ENCODE results near the gene PDE1A.
A peak's percentile ranks its signal among the peaks of the same experiment; 100 is the strongest.

Gene PDE1A

DNA sequence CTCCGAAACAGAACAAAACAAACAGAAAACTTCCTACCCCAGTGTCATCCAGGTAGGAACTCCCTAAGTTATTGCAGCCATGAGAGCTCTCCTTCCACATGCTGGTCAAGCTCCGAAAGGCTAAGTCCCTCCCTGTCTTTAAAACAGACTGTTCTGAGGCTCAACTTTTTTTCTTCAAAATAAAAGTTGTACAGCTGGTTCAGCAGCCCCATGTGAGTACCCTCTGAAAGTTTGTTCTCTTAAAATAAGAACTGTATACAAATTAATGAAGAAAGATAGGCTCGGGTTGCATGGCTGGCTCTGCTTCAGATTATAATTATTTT, at the start of gene PDE1A:
TSS of gene PDE1A (minus strand) at position 119 of the 323 bp plus-strand sequence.
- DNase-seq, result no peak

DNA sequence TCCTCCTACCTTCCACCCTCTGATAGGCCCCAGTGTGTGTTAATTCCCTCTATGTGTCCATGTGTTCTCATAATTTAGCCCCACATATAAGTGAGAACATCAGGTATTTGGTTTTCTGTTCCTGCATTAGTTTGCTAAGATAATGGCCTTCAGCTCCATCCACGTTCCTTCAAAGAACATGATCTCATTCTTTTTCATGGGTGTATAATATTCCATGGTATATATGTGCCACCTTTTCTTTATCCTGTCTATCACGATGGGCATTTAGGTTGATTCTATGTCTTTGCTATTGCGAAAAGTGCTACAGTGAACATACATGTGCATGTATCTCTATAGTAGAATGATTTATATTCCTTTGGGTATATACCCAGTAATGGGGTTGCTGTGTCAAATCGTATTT, 46.8 kb upstream of the PDE1A start:
- no peak for DNase-seq

DNA sequence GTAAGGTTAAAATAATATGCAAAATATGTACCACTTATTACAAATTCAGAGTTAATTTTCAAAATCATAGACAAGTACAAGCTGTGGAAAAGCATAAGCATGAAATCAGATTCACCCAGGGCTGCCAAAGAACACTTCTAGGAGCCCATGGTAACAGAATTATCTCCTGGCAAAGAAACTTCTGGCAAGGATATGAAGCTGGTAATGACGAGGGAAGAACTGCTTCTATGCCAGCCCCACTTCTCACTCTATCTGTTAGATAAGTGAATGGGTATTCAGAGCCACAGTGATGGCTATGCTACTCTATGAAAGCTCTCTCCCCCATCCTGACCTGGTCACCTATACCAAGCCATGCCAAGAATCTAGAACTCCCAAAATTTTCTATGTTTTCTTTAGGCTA, 36.9 kb upstream of the PDE1A start:
- no peak for DNase-seq

DNA sequence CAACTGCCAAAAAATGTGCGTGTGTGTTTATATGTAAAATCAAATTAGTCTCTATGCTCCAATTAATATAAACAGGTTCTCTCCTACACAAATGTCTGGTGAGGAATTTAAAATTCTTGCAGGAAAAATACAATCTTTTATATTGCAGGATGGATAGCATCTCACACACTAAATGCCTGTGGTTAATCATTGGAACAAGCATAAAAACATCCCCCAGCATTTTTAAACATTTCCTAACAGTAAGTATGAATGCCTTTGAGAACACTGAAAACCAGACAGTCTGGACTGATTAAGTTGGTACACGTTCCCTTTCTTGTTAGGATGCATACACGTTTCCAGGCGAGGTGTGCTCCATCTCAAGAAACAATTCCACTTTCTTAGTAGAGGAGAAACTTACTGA, 29.9 kb upstream of the PDE1A start:
- DNase-seq, result peak; percentile 23

DNA sequence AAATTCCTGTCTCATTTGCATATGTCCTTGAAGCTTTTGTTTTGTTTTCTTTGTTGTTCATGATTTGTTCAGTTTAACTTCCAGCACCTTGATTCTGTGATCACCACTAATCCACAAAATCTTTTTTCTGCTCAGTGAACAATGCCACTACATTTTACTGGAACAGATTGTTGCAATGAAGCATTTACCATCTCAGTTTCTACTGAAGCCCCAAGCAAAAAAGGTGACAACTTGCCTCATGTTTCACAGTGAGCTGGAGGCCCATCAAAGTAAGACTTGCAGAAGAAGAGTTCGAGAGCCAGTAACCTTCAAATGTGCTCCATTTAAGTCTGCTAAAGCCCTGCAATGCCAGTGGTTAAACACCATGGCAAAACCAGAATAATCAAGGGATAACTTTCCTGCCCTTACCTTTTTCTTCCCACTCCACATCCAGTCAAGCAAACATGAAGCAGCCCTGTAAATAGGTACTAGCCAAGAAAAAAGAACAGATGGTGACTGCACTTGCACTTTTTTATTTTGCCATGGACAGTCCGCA, 25.7 kb upstream of the PDE1A start:
- DNase-seq, result no peak

DNA sequence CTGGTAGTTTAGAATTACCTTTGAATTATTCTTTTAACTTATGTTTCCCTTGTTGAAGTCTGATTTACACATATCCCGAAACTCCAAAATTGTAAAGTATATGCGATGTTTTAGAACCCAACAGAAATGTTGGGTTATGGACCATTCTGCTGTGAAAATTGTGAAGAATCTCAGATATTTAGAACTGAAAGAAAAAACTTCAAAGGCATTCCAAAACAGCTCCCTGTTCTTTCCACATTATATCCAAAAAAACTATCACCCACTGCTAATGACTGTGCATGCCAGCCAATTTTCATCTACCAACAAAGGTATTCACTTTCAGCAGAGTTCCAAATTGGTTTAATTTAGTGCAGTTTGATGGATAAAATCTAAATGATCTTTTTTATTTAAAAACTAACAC, 21.5 kb upstream of the PDE1A start:
- DNase-seq, result no peak

DNA sequence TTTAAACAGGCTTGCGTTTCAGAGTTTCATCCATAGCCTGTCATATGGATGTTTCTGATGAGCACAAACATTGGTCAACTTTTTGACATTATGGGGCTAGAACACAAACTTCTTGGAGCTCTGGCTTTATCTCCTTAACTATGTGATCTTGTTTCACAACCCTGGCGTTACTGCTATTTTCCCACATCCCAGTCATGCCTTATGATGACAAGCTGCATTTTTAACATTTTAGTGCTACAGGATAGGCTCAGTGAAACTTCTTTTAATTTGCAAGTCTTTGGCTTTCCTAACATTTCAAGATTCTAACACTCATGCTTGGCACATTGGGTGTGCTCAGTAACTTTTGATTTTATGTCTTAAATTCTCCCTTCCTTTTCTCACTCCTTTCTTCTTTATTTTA, 21.0 kb upstream of the PDE1A start:
- no peak for DNase-seq

DNA sequence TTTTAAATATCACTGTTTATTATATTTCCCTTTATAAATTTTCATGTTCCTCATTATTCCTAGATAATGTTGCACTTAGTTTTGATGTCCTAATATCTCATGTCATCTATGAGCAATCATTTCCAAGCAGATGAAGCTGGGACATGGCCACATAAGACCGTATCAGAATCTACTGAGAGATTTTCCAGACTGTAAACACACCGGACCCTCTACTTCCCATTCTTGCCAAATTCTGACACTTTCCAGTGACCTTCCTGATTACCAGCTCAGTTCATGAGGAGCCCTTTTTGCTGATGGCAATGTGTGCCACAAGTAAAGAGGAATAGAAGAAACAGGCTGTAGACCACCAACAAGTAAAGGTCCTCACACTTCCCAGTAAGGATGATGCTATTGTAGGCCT, 20.3 kb upstream of the PDE1A start:
- no peak for DNase-seq

DNA sequence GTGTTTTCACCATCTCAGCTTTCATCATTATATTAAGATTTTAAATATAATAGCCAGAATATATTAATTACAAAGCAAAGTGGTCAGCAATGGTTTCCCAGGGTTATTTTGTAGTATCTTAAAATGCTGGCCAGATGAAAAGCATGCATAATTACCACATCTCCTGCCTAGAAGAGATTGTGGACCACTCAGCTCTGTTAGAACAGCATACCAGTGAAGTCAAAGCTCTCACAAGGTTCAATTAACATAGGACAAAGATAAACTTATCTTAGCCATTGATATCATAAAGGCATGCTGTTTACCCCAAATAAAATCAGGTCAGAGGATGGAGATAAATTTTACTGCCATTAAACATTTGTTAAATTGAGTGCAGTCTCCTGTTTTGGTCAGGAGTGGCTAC, 19.3 kb upstream of the PDE1A start:
- no peak for DNase-seq

DNA sequence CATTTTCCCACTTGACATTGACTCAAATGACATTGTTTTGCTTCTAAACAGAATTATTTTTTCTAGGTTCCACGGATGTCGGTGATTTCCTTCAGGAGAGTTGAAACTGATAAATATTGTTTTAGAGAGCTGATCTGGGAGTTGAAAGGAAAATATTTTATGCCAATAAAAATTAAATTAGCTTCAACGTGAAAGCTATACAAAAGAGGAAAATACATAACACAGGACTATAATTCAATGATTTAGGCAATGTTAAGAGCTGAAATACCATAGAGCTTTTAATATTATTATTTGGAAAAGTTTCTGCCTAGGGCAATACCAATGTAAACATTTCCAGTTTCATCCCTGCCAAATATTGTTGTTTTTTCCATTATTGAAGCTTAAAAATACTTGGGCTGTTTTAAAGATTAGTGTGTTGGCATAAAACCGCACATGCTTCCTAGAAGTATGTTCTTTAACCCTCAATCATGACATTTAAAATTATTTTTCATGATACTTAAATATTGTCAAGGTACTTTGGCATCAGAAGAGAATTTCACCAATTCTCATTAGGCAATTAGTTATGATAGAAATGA, 18.6 kb upstream of the PDE1A start:
- DNase-seq, result no peak

DNA sequence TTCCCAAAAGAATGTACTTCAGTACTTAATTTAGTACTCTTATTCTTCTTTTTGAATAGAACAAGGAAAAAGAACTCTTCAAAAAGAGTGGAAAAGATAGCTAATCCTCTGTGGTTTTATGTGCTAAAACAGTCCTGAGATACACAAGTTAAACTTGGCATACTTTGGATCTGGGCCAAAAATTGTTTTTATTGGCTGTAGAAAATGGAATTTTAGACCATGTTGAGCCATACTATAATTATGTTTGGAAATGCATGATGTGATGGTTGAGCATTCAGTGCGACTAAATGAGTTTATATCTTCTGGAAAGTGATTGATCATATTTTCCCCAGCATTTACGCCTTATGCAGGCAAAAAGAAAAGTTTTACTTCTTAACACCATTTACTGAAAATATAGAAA, 18.0 kb upstream of the PDE1A start:
- DNase-seq, result no peak

DNA sequence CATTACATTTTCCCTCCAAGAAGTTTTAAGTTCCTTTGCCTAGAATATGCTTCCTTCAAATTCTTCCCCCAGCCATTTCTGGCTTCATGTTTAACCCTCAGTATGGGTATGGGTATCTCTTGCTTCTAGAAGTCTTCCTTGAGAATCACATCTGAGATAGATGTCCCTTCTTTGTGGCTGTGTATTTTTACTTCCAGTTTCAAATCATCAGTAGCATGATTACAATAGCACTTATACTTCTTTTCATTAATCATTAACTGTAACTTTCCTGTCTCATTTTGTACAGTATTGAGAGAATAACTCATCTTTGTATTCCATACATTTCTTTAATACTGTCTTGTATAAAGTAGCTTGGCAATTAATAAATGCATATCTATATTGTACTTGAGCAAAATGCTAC, 17.3 kb upstream of the PDE1A start:
- DNase-seq, result no peak

DNA sequence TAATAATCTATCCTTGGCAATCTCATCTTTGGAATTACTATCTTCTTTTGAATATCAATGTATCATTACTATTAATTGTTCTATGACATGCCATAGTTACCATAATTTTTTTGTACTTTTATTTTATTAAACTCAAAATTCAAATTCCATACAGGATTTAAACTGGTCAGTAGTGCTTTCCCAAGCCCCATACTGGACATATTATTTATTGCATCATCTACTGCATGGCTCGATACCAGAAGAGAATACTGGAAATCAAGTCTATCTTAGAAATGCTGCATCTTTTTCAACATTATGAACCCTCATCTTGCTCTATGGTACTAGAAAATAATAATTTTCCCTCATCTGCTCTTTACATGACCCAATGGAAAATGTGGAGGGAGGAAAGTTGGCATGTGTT, 9.4 kb upstream of the PDE1A start:
- no peak for DNase-seq

DNA sequence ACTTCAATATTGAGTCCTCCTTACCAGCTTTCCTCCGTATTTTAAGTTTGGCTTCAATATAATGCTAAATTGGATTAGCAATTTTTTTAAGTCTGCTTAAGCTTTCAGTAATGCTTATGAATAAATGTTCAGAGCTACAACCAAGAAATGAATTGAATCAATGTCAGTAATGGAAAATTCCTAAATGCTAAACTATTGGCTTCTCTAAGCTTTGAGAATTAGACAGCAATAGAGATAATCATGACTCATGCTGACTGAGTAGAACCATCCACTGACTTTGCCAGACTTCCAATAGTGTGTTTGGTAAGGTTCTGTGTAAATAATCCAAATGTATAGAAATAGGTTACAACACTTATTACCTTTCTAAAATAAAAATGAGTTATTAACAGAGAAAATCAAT, 8.9 kb upstream of the PDE1A start:
- DNase-seq, result no peak

DNA sequence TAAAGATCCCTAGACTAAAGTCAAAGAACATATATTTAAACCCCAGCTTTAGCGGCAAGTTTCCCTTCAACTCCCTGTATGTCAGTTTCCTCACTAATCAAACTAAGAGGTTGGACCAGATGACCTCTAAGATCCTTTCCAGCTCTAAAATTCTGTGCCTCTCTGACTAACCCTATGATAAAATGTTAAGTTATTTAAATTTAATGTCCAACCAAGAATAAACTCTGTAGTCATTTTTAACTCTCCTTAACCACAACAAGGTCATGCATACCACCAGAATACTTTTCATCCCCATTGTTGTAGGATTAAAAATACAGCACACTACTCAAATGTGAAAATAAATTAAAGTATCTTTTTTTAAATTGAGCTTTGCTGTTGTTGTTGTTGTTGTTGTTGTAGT, 5.2 kb upstream of the PDE1A start:
- DNase-seq, result no peak

DNA sequence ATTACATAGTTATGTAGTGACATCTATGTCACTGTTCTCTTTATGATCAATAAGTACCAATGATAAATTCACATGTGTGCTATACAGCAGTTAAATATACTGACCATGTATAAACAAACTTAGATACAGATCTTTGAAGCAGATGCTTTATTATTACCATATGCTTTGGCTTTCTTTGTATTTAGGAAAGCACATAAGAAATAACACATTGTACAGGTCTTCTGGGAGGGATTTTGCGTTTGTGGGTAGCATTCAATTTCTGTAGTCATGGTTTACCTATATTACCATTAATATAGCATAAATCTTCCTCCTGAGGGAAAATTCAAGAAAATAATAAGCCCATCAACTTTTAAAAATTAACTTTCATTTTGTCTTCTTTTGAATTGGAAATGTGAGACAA, 1.6 kb upstream of the PDE1A start:
- DNase-seq, result no peak

DNA sequence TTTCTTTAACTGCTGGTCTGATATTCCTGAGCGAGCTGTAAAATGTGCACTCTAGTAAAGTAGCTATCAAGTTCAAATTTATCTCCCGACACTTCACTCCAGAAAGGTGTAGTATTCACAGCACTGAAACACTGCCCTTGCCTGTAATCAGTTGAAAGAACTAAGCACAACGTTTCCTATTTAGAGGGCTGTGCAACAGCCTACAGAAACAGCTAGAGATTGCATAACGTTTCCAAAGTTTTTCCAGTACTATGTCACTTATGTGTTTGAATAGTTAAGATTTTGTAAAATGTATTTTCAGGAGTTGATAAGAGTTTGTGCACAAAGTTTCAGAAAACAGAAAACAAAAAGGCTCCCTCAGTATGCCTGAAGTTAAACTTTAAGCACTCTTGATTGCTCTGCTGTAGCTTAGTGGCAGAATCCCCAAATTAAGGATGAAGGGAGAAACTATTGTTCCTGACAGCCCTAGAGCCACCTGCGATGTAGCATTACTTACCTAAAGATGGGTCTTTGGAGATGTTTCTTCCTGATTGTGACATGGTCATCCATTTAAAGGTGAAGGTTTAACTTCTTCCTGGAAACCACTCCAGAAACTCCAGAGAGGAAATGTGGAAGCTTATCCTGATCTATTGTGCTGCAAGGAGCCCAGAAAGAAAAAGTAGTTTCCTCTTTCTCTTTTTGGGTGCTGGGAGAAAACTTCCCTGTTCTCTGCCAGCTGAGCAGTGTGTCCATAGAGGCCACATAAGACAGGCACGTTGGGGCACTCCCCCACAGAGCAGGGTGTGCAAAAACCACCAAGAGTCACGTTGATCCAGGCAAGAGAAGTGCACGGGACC, 536 bp downstream of the PDE1A start:
- DNase-seq, result no peak

DNA sequence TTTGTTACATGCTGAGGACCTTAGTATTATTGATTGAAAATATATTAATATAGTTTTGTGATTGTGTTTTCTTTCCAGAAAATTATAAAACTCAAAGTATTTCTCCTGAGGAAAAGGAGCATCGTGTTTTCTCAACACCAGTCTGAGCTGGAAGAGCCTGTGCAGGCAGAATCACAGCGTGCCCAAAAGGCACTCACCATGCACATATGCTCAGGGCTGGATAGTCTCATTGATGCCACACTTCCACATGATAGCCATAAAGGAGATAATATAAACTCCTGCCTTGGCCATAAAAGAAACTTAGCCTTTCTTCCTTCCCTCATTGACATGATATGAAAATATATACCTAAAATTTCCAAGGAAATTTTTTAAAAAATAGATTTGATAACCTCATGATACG, 4.0 kb downstream of the PDE1A start:
- DNase-seq, result no peak

DNA sequence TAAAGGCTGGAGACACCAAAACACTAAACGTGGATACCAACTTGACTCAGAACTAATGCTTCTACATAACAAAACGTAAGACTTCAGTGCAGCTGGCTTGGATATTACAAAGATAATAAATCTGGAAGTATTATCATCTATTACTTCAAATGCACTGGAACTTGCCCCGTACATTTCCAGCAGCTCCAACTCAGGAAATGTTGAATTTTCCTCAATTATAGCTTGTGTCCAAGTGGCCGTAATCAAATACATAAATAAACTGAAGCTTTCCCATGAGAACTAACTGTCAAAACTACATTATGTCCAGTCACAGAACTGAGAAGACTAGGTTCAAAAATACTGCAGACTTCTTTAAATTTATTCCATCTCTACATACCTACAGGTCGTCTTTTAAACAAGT, 6.2 kb downstream of the PDE1A start:
- no peak for DNase-seq

DNA sequence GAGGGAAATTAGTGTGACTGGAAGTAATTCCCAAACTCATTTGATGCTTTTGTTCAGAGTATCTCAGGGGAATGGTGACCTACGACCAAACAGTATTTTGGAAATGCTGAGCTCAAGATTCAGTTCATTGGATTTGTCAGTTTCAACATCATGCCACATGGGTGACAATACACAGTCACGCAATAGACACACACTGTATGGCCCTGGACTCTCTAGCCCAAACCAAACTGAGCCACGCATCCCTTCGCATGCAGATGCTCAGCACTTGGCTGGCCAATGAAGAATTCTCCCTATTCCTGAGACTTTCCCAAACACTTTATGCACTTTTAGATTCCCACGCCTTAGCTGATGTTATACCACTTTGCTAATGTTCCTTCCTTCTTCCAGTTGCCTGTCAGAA, 10.0 kb downstream of the PDE1A start:
- no peak for DNase-seq

DNA sequence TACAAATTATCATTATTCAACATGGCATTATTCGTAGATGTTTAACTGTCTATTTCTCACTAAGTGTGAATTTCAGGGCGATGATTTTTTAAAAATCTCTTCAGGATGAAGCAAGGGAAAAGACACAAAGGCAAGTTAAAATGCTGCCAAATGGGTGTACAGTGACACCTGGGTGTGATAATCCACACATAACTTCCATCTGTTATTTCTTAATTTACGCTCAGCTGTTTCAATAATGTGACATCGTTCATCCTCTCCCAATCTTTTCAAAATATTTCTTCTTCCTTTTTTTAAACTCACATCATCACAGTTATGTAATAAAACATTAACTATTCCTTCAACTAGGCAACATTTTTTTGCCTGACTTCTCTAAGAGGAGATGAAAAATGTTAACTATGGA, 10.6 kb downstream of the PDE1A start:
- DNase-seq, result no peak

DNA sequence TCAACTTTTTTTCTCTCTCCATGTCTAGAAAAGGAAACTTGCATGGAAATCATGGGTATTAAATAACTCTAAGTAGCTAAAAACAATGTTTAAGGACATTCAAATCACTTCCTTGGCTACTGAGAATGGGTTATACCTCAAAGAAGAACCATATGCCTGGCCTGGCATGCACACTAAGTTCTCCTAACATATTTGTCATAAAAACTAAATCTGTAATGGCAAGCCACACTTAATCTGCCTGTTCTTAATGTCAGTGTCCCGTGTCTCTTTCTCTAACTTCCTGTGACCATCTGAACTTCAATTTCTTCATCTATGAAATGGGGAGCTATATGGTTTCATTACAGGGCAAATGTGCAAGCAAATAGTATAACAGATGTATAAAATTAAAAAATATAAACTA, 11.1 kb downstream of the PDE1A start:
- no peak for DNase-seq

DNA sequence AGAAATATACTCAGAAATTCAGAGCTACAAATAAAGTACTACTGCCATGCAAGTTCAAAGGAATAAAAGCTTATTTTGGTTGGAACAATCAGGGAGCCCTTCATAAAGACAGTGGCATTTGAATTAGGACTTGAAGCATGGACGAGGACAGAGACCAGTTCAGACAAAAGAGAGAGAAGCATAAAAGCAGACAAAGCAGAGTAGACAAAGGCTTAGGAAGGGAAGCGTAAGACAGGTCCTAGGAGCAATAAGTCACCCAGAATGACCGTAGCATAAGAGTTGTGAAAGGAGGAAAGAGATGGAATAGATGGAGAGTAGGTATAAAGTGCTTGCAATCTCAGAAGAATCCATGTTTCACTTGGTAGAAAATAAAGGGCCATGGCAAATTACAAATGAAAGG, 14.0 kb downstream of the PDE1A start:
- DNase-seq, result no peak

DNA sequence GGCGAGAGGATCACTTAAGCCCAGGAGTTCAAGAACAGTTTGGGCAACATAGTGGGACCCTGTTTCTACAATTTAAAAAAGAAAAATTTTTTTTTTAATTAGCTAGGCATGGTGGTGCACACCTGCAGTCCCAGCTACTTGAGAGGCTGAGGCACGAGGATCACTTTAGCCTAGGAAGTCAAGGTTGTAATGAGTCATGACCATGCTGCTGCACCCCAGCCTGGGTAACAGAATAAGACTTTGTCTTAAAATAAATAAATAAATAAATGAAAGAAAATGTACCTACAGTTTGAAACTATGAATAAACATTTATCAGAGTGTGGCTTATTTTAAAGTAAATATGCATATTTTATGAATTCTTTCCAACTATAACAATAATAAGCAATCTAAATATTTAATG, 16.7 kb downstream of the PDE1A start:
- DNase-seq, result no peak

DNA sequence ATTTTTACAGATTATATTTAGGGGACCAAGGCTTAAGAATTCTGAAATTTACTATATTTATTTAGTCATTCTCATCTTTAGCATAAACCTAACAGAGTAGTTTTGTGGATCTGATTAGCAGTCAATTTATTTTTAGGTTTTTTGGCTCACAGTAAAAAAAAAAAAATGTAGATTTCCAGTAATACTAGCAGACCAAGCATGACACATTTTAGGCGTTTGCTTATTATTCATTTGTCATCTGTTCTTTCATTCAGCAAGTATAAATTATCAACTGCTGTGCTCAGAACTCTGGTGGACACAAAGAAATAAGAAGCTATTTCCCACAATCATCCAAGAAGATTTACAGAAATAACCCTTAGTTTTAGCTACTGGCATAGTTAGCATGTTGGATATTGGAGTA, 20.6 kb downstream of the PDE1A start:
- DNase-seq, result no peak
